OCI-M2 (cell line): Measurements from ENCODE around the gene TESPA1.

ENCODE experiments used
- DNase-seq: peaks from one replicate; lab custom pipeline; 2025; ENCODE audit not compliant: unreplicated experiment; lab: John Stamatoyannopoulos, UW

Gene TESPA1

GRCh38 chr12:54983536-54984101, 943 bp downstream of the TESPA1 start:
- DNase-seq: no peak

GRCh38 chr12:54981796-54982195, 2.8 kb downstream of the TESPA1 start:
- DNase-seq: no peak

- no peak for DNase-seq
These were observed 4.2 kb downstream of the TESPA1 start for GRCh38 chr12:54980341-54980740.

GRCh38 chr12:54977857-54978256, 6.7 kb downstream of the TESPA1 start:
- no peak for DNase-seq

GRCh38 chr12:54977155-54977554, 7.4 kb downstream of the TESPA1 start:
- DNase-seq: no peak

GRCh38 chr12:54975875-54976274, 8.7 kb downstream of the TESPA1 start:
- DNase-seq: no peak

- DNase-seq: no peak
These were observed 9.3 kb downstream of the TESPA1 start for GRCh38 chr12:54975272-54975671.

GRCh38 chr12:54974279-54974678, 10.3 kb downstream of the TESPA1 start:
- DNase-seq: no peak

GRCh38 chr12:54973556-54973955, 11.0 kb downstream of the TESPA1 start:
- DNase-seq: no peak

- no peak for DNase-seq
These were observed 13.8 kb downstream of the TESPA1 start for GRCh38 chr12:54970741-54971140.

- no peak for DNase-seq
These were observed 16.3 kb downstream of the TESPA1 start for GRCh38 chr12:54968181-54968730.

GRCh38 chr12:54967461-54967860, 17.1 kb downstream of the TESPA1 start:
- DNase-seq: no peak

- no peak for DNase-seq
These were observed 23.4 kb downstream of the TESPA1 start for GRCh38 chr12:54961190-54961589.

- DNase-seq: no peak
These were observed 25.1 kb downstream of the TESPA1 start for GRCh38 chr12:54959291-54960018.

GRCh38 chr12:54958048-54958658, 26.4 kb downstream of the TESPA1 start:
- DNase-seq: no peak

- DNase-seq: no peak
These were observed 27.5 kb downstream of the TESPA1 start for GRCh38 chr12:54956818-54957641.

- no peak for DNase-seq
These were observed 28.2 kb downstream of the TESPA1 start for GRCh38 chr12:54956322-54956721.

GRCh38 chr12:54954801-54955200, 29.8 kb downstream of the TESPA1 start:
- no peak for DNase-seq

GRCh38 chr12:54954228-54954627, 30.3 kb downstream of the TESPA1 start:
- DNase-seq: no peak

- no peak for DNase-seq
These were observed 34.4 kb downstream of the TESPA1 start for GRCh38 chr12:54950071-54950727.
